SK-N-SH (cell line): ENCODE data around the gene MSH5. TPM values are rescaled to one million over a fixed set of nuclear protein-coding genes. Genes with fewer than 3 reads are reported as not detected.

ENCODE experiments used
- CTCF ChIA-PET: fragments of 300-600, 350-600 bp; formaldehyde crosslinking; extraction: SDS; loops from one replicate; lab custom pipeline; 2021; lab: Yijun Ruan, JAX
- POLR2A ChIA-PET: fragments of 350-600 bp; sonication (Branson Sonifier 250); formaldehyde crosslinking; extraction: SDS; loops from one replicate; lab custom pipeline; 2020; ENCODE audit warnings: antibody characterized with exemption, inconsistent platforms; lab: Yijun Ruan, JAX
- DNase-seq: peaks from one replicate; pipeline ENCODE4 v3.0.0; 2012
- H2AFZ ChIP-seq: fragments of 200-600 bp; sonication (generic); 2 replicates; pipeline ENCODE4 v1.8.1; 2016; ENCODE audit warnings: antibody characterized with exemption, mild to moderate bottlenecking, low read depth
- H3F3A ChIP-seq: fragments of 200-600 bp; sonication (generic); replicated peaks from 2 replicates; pipeline ENCODE3; 2016; ENCODE audit warnings: antibody characterized with exemption, mild to moderate bottlenecking; ENCODE audit not compliant: insufficient read depth
- H3K27ac ChIP-seq, 2 experiments: fragments of 200-500 bp in 1 of 2; fragments of 200-600 bp in 1 of 2; sonication (Bioruptor generic) in 1 of 2; sonication (generic), shearing (Covaris generic) in 1 of 2; 2 replicates each; pipeline versions ENCODE4 v1.5.1 to v1.6.1; 2014 to 2016; ENCODE audit warnings: low read depth in 2 of 2, inconsistent platforms in 1 of 2, low read length in 1 of 2, mild to moderate bottlenecking in 1 of 2, mixed read lengths in 1 of 2
- H3K27me3 ChIP-seq: fragments of 200-600 bp; sonication (generic), shearing (Covaris generic); 2 replicates; pipeline ENCODE4 v1.6.1; 2016; ENCODE audit warnings: mixed run types; ENCODE audit not compliant: insufficient read depth
- H3K36me3 ChIP-seq, 2 experiments: fragments of 200-500 bp in 1 of 2; fragments of 200-600 bp in 1 of 2; sonication (Bioruptor generic) in 1 of 2; sonication (generic) in 1 of 2; replicated peaks in 1 of 2; 2 replicates each; pipeline versions ENCODE3 to v1.5.1; 2014 to 2016; ENCODE audit warnings: low read length in 1 of 2, mild to moderate bottlenecking in 1 of 2; ENCODE audit not compliant: insufficient read depth in 2 of 2, control insufficient read depth in 1 of 2
- H3K4me1 ChIP-seq, 2 experiments: fragments of 200-500 bp in 1 of 2; fragments of 200-600 bp in 1 of 2; sonication (Bioruptor generic) in 1 of 2; sonication (generic), shearing (Covaris generic) in 1 of 2; 2 replicates each; pipeline versions ENCODE4 v1.5.1 to v1.6.1; 2014 to 2016; ENCODE audit warnings: low read depth in 1 of 2, low read length in 1 of 2, mixed run types in 1 of 2; ENCODE audit not compliant: insufficient read depth in 2 of 2, control insufficient read depth in 1 of 2
- H3K4me2 ChIP-seq: fragments of 200-600 bp; sonication (generic), shearing (Covaris generic); 2 replicates; pipeline ENCODE4 v1.6.1; 2017; ENCODE audit warnings: mixed run types
- H3K4me3 ChIP-seq, 2 experiments: fragments of 200-500 bp in 1 of 2; fragments of 200-600 bp in 1 of 2; sonication (Bioruptor generic) in 1 of 2; sonication (generic), shearing (Covaris generic) in 1 of 2; 2 replicates each; pipeline versions ENCODE4 v1.5.1 to v1.8.1; 2014 to 2016; ENCODE audit warnings: low read depth in 2 of 2, inconsistent platforms in 1 of 2, low read length in 1 of 2, mild to moderate bottlenecking in 1 of 2, mixed read lengths in 1 of 2, moderate library complexity in 1 of 2
- H3K79me2 ChIP-seq: fragments of 200-600 bp; sonication (generic); 2 replicates; pipeline ENCODE4 v1.8.1; 2017; ENCODE audit warnings: mild to moderate bottlenecking; ENCODE audit not compliant: insufficient read depth
- H3K9ac ChIP-seq: fragments of 200-600 bp; sonication (generic); 2 replicates; pipeline ENCODE4 v1.6.1; 2017; ENCODE audit warnings: mixed run types
- H3K9me2 ChIP-seq: fragments of 200-600 bp; sonication (generic); 2 replicates; pipeline ENCODE4 v1.6.1; 2017; ENCODE audit warnings: mixed run types
- H3K9me3 ChIP-seq: fragments of 200-600 bp; sonication (generic); 2 replicates; pipeline ENCODE4 v1.6.1; 2017; ENCODE audit warnings: mixed run types, mild to moderate bottlenecking, moderate library complexity
- H4K20me1 ChIP-seq: fragments of 200-600 bp; sonication (generic); 2 replicates; pipeline ENCODE4 v1.6.1; 2017; ENCODE audit warnings: mild to moderate bottlenecking, mixed run types; ENCODE audit not compliant: insufficient read depth
- CHD2 ChIP-seq: fragments of 150-350 bp; IDR thresholded peaks from 2 replicates; pipeline ENCODE4 v1.6.1; 2018; ENCODE audit warnings: low read length; ENCODE audit not compliant: partially characterized antibody
- ELF1 ChIP-seq: IDR thresholded peaks from 2 replicates; pipeline ENCODE4 v1.4.0; 2012
- EZH2phosphoT487 ChIP-seq: fragments of 200-600 bp; sonication (generic); IDR thresholded peaks from 2 replicates; pipeline ENCODE4 v1.6.1; 2017; ENCODE audit warnings: low read depth, mixed run types, mild to moderate bottlenecking, antibody characterized with exemption, moderate library complexity, borderline replicate concordance
- FOXM1 ChIP-seq: IDR thresholded peaks from 2 replicates; pipeline ENCODE4 v1.4.0; 2012; ENCODE audit warnings: low read depth, mild to moderate bottlenecking
- GATA2 ChIP-seq: sonication (generic); formaldehyde crosslinking; IDR thresholded peaks from 2 replicates; pipeline ENCODE4 v1.5.0; 2020; ENCODE audit warnings: mild to moderate bottlenecking, missing genetic modification reagents
- MEF2A ChIP-seq: IDR thresholded peaks from 2 replicates; pipeline ENCODE4 v1.4.0; 2012; ENCODE audit warnings: low read depth, borderline replicate concordance
- MXI1 ChIP-seq: IDR thresholded peaks from 2 replicates; pipeline ENCODE4 v1.6.1; 2012; ENCODE audit warnings: mild to moderate bottlenecking, low read depth, low read length, improper control_type of control experiment
- NFIC ChIP-seq: IDR thresholded peaks from 2 replicates; pipeline ENCODE4 v1.4.0; 2012; ENCODE audit warnings: borderline replicate concordance
- NRF1 ChIP-seq: IDR thresholded peaks from 2 replicates; pipeline ENCODE4 v1.6.1; 2012; ENCODE audit warnings: low read depth, mild to moderate bottlenecking, low read length
- RAD21 ChIP-seq: IDR thresholded peaks from 2 replicates; pipeline ENCODE4 v1.6.1; 2012; ENCODE audit warnings: mild to moderate bottlenecking, low read length
- SMC3 ChIP-seq: IDR thresholded peaks from 2 replicates; pipeline ENCODE4 v1.6.1; 2012; ENCODE audit warnings: low read depth, low read length, improper control_type of control experiment
- WGBS: methylation state at CpG from one replicate; pipeline ENCODE4 v1.1.6; 2017; ENCODE audit warnings: low lambda C conversion rate; 5-methylcytosine and 5-hydroxymethylcytosine counted together
- polyA plus RNA-seq, 3 experiments: library from polyadenylated mRNA; depleted of rRNA; stranded (reverse); fragments of >200 nt; gene quantifications; 2 replicates each; pipeline ENCODE4 v1.2.3, GENCODE V29; 2012
- TF ChIP-seq, protein P1 (sequence below): fragments of 200-600 bp; sonication (generic); IDR thresholded peaks from 2 replicates; pipeline ENCODE4 v1.6.1; 2017; ENCODE audit warnings: antibody characterized with exemption, mild to moderate bottlenecking, moderate library complexity
- TF ChIP-seq, protein P2 (sequence below): IDR thresholded peaks from 2 replicates; pipeline ENCODE4 v1.4.0; 2012; ENCODE audit warnings: low read depth, borderline replicate concordance
- TF ChIP-seq, protein P3 (sequence below): IDR thresholded peaks from 2 replicates; pipeline ENCODE4; 2012
- TF ChIP-seq, protein P4 (sequence below): fragments of 150-350 bp; IDR thresholded peaks from 2 replicates; pipeline ENCODE4 v1.6.1; 2016; ENCODE audit warnings: mild to moderate bottlenecking, low read depth, low read length

The MSH5 gene
- polyA plus RNA-seq, 1 of the 3 experiments (the other 2 are of a cell fraction) = 16.0 TPM

DNA sequence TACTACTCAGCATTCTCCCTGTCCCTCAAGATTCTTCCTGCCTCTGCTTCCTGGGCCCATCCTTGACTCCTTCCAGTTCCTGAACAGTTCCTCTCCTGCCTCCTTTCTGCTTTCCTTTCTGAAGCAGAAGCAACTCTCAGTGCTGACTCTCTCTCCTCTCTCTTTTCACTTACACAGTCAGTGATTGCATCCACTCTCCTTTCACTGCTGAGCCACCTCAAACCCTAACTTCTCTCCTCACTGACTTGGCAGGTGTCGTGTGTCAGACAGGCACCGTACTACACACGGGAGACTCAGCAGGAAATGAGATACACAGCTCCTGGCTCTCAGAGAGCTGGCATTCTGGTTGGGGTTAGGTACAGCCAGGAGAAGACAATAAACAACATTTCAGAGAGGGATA is 42.2 kb upstream of the MSH5 start (continued):
- TF ChIP-seq, protein P1, sequence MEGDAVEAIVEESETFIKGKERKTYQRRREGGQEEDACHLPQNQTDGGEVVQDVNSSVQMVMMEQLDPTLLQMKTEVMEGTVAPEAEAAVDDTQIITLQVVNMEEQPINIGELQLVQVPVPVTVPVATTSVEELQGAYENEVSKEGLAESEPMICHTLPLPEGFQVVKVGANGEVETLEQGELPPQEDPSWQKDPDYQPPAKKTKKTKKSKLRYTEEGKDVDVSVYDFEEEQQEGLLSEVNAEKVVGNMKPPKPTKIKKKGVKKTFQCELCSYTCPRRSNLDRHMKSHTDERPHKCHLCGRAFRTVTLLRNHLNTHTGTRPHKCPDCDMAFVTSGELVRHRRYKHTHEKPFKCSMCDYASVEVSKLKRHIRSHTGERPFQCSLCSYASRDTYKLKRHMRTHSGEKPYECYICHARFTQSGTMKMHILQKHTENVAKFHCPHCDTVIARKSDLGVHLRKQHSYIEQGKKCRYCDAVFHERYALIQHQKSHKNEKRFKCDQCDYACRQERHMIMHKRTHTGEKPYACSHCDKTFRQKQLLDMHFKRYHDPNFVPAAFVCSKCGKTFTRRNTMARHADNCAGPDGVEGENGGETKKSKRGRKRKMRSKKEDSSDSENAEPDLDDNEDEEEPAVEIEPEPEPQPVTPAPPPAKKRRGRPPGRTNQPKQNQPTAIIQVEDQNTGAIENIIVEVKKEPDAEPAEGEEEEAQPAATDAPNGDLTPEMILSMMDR = no peak
- no peak for TF ChIP-seq NRF1
- TF ChIP-seq EZH2phosphoT487 = no peak
- TF ChIP-seq CHD2 = no peak
- TF ChIP-seq, protein P2, sequence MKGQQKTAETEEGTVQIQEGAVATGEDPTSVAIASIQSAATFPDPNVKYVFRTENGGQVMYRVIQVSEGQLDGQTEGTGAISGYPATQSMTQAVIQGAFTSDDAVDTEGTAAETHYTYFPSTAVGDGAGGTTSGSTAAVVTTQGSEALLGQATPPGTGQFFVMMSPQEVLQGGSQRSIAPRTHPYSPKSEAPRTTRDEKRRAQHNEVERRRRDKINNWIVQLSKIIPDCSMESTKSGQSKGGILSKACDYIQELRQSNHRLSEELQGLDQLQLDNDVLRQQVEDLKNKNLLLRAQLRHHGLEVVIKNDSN = no peak
- TF ChIP-seq MXI1 = no peak
- no peak for TF ChIP-seq RAD21
- TF ChIP-seq, protein P3, sequence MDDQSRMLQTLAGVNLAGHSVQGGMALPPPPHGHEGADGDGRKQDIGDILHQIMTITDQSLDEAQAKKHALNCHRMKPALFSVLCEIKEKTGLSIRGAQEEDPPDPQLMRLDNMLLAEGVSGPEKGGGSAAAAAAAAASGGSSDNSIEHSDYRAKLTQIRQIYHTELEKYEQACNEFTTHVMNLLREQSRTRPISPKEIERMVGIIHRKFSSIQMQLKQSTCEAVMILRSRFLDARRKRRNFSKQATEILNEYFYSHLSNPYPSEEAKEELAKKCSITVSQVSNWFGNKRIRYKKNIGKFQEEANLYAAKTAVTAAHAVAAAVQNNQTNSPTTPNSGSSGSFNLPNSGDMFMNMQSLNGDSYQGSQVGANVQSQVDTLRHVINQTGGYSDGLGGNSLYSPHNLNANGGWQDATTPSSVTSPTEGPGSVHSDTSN = no peak
- TF ChIP-seq NFIC = no peak
- TF ChIP-seq GATA2 = no peak
- TF ChIP-seq MEF2A = no peak
- TF ChIP-seq ELF1 = no peak
- TF ChIP-seq, protein P4, sequence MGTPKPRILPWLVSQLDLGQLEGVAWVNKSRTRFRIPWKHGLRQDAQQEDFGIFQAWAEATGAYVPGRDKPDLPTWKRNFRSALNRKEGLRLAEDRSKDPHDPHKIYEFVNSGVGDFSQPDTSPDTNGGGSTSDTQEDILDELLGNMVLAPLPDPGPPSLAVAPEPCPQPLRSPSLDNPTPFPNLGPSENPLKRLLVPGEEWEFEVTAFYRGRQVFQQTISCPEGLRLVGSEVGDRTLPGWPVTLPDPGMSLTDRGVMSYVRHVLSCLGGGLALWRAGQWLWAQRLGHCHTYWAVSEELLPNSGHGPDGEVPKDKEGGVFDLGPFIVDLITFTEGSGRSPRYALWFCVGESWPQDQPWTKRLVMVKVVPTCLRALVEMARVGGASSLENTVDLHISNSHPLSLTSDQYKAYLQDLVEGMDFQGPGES = no peak
- TF ChIP-seq, all 33 proteins: peak for 0

DNA sequence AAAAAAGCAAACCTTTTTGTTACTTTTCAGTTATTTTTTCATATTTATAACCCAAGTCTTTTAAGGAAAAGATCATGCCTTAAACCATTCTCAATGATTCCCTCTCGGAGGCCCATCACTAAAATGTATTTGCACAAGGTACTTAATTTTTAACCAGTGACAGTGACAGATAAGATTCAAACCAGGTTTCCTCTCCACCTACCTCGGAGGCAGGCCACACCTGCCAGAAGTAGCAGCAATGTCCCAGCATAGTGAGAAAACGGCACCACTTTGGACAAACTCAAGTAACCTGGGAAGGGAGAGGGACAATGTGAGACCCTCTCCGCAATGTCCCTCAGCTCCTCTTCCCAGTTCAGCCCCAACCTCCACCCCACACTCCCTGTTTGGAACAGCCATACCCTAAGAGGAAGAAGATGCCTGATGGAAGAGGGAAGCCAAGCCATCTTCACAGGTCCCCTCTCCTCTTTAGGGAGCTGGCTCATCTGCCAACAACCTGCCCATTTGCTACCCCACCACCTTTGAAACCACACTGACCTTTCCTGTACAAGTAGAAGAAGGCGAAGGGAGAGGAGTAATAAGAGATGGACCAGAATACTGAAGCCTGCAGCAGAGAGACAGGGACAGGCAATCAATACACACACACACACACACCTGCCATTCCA is 38.9 kb upstream of the MSH5 start:
- no peak for TF ChIP-seq SMC3
- TF ChIP-seq FOXM1 = no peak
- Histone ChIP-seq H3K27me3 (no peaks in the 10 kb centered on the region), H3K36me3 (peaks cover 4 to 21% of the 10 kb centered on the region in 2 experiments), H3K4me3 (0 out of 4 replicates have a peak overlapping the region, but pooled peaks of 1 of the 2 experiments have one; percentile 6), H3K4me1 (peaks cover 0 to 15% of the 10 kb centered on the region in 2 experiments; a peak in 2 of 4 replicates), H3K9ac (no peak overlapping the region), H3K9me3 (no peaks in the 10 kb centered on the region), H3F3A (peaks cover 10% of the 10 kb centered on the region), H3K4me2 (peak overlapping the region; percentile 97), H3K27ac (no peak overlapping the region), H4K20me1 (no peaks in the 10 kb centered on the region), H2AFZ (no peak overlapping the region), H3K79me2 (peaks cover 36% of the 10 kb centered on the region), H3K9me2 (no peaks in the 10 kb centered on the region)
- WGBS = 84% methylated on average over 5 of the region's 5 CpGs
- no peak for DNase-seq
- ChIA-PET CTCF (interaction anchor here (1.8 to 2.1 kb wide), 2 partner anchors 10 to 129 kb away, joined by 6 to 8 read pairs; no protein-coding TSS in a partner anchor), POLR2A (no interaction called here)
